ENCODE measurements around the gene SSBP2.

- TF ChIP-seq EP300 (IDR thresholded peaks at IDR 0.05), result no peak
- TF ChIP-seq POLR2AphosphoS5 (IDR thresholded peaks at IDR 0.05), result no peak
- TF ChIP-seq CTCF (IDR thresholded peaks at IDR 0.05), result no peak
- no peak for TF ChIP-seq POLR2A (IDR thresholded peaks at IDR 0.05)
These were observed 330.7 kb downstream of the SSBP2 start for GRCh38 chr5:81420039-81420667.
